ENCODE data around the gene RNASE7. TPM values are rescaled to one million over a fixed set of nuclear protein-coding genes. Genes with fewer than 3 reads are reported as not detected.

Gene RNASE7
- total RNA-seq, 1 experiment from 2014 or later: not detected

- Mint-ChIP-seq H3K36me3 (ENCODE audit: insufficient read depth, unreplicated experiment) (peaks cover 8% of the 10 kb centered on the region), H3K4me3 (ENCODE audit: low read depth, unreplicated experiment) (no peak overlapping the region), H3K9me3 (ENCODE audit: low read depth, unreplicated experiment) (no peaks in the 10 kb centered on the region), H3K4me1 (ENCODE audit: low read depth, unreplicated experiment) (no peaks in the 10 kb centered on the region), H3K27ac (ENCODE audit: unreplicated experiment) (no peak overlapping the region), H3K27me3 (ENCODE audit: unreplicated experiment) (peaks cover 48% of the 10 kb centered on the region)
- intact Hi-C loops (cut with micrococcal nuclease; ENCODE audit: unreplicated experiment): no loop called here
- no peak for TF ChIP-seq CTCF (IDR thresholded peaks at IDR 0.05; ENCODE audit: unreplicated experiment)
- no TSS peak for BruUV-seq (replicated peaks)
- no peak for DNase-seq
- CTCF ChIA-PET: no interaction called here
Measured at GRCh38 chr14:21026274-21026987, 15.7 kb upstream of the RNASE7 start.

GRCh38 chr14:21026988-21027315 is 15.2 kb upstream of the RNASE7 start:
- CTCF ChIA-PET: no interaction called here
- BruUV-seq (replicated peaks): no TSS peak
- intact Hi-C loops (cut with micrococcal nuclease; ENCODE audit: unreplicated experiment): no loop called here
- Mint-ChIP-seq H3K4me1 (ENCODE audit: low read depth, unreplicated experiment) (no peaks in the 10 kb centered on the region), H3K27me3 (ENCODE audit: unreplicated experiment) (peaks cover 49% of the 10 kb centered on the region), H3K9me3 (ENCODE audit: low read depth, unreplicated experiment) (no peaks in the 10 kb centered on the region), H3K36me3 (ENCODE audit: insufficient read depth, unreplicated experiment) (peaks cover 8% of the 10 kb centered on the region), H3K27ac (ENCODE audit: unreplicated experiment) (no peak overlapping the region), H3K4me3 (ENCODE audit: low read depth, unreplicated experiment) (no peak overlapping the region)
- no peak for TF ChIP-seq CTCF (IDR thresholded peaks at IDR 0.05; ENCODE audit: unreplicated experiment)
- DNase-seq: no peak

- Mint-ChIP-seq H3K4me1 (ENCODE audit: low read depth, unreplicated experiment) (no peaks in the 10 kb centered on the region), H3K4me3 (ENCODE audit: low read depth, unreplicated experiment) (no peak within 1 kb of the TSS), H3K9me3 (ENCODE audit: low read depth, unreplicated experiment) (no peaks in the 10 kb centered on the region), H3K36me3 (ENCODE audit: insufficient read depth, unreplicated experiment) (no peaks in the 10 kb centered on the region), H3K27me3 (ENCODE audit: unreplicated experiment) (peaks cover 54% of the 10 kb centered on the region), H3K27ac (ENCODE audit: unreplicated experiment) (no peak within 1 kb of the TSS)
- intact Hi-C loops (cut with micrococcal nuclease; ENCODE audit: unreplicated experiment): no loop called here
- CTCF ChIA-PET: no interaction called here
- no peak for DNase-seq
- BruUV-seq (replicated peaks): no TSS peak
- TF ChIP-seq CTCF (IDR thresholded peaks at IDR 0.05; ENCODE audit: unreplicated experiment): no peak
Measured at GRCh38 chr14:21029917-21030316, 12.2 kb upstream of the RNASE7 start, which contains the start of gene TPPP2. Gene TPPP2, plus strand, starts transcription at chr14:21030217. Its CDS starts 365 bp downstream, at chr14:21030582.

GRCh38 chr14:21030531-21030930 is 11.6 kb upstream of the RNASE7 start:
- intact Hi-C loops (cut with micrococcal nuclease; ENCODE audit: unreplicated experiment): no loop called here
- no peak for TF ChIP-seq CTCF (IDR thresholded peaks at IDR 0.05; ENCODE audit: unreplicated experiment)
- no peak overlapping the region for H3K4me3 Mint-ChIP-seq (ENCODE audit: low read depth, unreplicated experiment)
- CTCF ChIA-PET: no interaction called here
- H3K27ac Mint-ChIP-seq (ENCODE audit: unreplicated experiment): no peak overlapping the region
- no TSS peak for BruUV-seq (replicated peaks)
- H3K4me1 Mint-ChIP-seq (ENCODE audit: low read depth, unreplicated experiment): no peaks in the 10 kb centered on the region
- peaks cover 60% of the 10 kb centered on the region for H3K27me3 Mint-ChIP-seq (ENCODE audit: unreplicated experiment)
- H3K36me3 Mint-ChIP-seq (ENCODE audit: insufficient read depth, unreplicated experiment): no peaks in the 10 kb centered on the region
- no peaks in the 10 kb centered on the region for H3K9me3 Mint-ChIP-seq (ENCODE audit: low read depth, unreplicated experiment)
- DNase-seq: no peak

Data from Calu3 (cell line).